Kidney tubule cell (primary cell): Measurements from ENCODE around the gene DES.

Source experiments
- DNase-seq: peaks from one replicate; pipeline ENCODE4 v3.0.0-alpha.2; 2018; ENCODE audit warnings: low spot score

The DES gene

DNA sequence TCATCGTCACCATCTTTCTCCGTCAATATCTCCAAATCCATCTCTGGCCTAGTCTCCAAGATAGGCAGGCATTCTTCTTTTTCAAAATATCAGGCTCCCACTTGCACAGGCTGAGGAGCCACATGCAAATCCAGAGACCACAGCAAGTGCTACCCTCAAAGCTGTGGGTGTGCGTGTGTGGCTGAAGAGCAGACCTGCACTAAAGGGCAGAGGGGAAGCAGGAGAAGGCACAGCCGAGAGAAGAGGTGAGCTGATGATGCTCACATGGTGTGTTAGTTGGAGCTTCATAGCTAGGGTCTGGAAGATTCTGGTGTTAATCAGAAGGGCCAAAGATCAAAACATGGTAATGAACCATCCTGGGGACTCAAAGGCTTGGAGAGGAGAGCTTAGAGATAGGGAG lies 20.3 kb downstream of the DES start:
- DNase-seq: no peak

DNA sequence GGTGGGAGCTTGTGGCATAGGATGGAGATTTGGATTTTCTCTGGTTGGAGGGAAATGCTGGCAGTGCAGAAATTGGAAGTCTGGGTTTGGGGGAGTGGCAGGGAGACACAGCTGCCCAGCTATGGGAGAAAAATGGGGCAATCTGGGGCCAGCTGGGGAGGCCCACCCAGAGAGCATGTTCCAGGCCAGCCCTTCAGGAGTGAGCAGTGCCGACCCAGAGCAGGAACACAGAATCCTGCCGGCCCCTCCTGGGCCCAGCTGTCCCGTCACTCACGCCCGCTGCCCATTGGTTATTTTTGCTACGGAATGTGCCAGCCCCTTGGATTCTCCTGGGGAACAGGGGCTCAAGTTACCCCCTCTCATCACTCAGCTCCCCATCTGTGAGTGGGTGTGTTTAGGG lies 21.3 kb downstream of the DES start:
- DNase-seq: no peak

DNA sequence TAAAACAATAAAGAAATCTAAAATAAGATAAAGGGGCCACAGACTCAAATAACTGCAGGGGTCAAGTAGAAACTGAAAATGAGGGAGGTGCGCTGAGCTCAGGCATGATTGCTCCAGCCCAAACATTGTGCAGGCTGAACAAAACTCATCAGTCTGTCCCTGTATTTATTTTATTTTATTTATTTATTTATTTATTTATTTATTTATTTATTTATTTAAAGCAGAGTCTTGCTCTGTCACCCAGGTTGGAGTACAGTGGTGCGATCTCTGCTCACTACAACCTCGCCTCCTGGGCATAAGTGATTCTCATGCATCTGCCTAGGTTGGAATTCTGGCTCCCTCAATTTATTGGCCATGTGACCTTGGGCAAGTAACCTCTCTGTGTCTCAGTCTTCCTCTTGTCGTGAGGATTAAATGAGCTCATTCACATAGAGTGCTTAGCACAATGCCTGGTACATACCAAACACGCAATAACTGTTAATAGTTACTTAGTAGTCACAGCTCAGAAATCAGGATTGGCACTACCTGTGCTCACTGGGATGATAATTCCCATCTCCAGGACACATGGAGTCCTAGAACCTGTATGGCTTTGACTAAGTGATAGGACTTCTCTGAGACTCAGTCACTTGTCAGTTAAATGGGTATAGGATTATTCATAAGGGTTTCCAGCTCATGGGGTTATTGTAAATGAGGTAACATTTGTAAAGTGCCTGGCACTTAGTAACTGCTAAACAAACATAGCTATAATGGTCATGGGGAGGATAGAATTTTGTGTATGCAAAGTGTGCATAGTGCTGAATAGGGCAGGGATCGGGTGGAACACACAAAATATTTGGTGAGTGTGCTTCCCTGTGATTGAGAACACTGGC lies 22.4 kb downstream of the DES start:
- DNase-seq: peak; percentile 78

DNA sequence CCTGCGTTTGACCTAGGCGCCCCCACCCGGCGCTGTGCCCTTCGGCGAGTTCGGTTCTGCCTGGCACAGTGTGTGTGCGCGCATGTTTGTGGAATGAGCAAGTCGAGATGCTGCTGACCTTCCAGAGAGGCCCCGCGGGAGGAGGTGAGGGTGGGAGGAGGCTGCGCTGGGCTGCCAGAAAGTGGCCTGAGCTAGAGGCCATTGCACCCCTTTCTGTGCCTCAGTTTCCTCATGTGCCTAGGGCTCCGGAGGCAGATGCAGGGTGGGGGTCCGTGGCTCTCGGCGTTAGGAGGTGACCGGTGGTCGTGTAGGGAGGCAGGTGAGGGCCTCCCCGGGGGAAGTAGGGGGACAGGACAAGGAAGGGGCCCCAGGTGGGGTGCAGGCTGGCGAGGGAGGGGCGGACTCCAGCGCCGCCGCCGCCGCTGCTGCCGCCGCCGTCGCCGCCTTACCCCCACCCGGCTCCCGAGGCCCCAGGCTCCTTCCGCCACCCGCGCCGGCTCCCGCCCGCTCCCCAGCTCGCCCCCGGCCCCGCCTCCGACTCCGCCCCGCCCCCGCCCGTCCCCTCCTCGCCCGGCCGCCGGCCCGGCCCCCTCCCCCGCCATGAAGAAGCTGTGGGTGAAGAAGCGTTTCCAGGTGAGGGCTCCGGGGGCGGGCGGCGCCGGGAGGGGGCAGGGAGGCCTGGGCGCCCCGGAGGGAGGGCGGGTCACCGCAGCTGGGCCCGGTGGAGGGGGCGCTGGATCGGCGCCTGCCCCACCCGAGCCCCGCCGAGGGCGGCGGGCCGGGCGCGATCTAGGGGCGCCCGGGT lies 23.5 kb downstream of the DES start:
- DNase-seq: peak; percentile 50

DNA sequence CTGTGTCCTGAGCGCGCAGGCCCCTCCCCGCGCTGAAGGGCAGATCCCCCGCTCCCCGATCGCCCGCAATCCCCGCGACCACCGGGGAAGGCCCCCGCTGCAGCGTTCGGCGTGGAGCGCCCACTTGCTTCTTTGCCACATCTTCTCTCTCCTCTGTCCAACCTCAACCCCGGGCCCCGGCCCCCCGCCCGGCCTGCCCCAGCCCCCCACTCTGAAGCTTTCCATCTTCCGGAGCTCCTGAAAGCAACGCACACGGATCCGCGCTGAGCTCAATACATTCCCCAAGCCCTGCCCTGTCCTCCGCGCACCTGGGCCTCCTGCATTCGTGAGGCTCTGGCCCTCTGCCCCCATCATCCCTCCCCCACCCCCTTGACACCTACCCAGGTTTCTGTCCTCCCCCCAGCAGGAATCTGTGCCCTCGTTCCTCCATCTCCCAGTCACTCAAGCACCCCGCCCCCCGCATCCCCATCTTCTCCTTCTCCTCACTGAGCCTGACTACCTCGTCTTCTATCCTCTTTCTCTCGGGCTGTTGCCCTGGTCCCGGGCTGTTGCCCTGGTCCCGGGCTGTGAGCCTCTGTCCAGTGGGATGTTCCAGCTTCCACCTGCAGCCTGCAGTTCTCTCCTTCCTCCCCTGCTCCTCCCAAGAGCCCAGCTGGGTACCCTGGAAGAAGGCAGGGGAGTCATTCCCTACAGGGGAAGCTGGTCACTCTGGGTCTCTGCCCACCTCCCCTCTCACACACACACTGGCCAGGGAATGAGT lies 24.3 kb downstream of the DES start:
- DNase-seq: no peak

DNA sequence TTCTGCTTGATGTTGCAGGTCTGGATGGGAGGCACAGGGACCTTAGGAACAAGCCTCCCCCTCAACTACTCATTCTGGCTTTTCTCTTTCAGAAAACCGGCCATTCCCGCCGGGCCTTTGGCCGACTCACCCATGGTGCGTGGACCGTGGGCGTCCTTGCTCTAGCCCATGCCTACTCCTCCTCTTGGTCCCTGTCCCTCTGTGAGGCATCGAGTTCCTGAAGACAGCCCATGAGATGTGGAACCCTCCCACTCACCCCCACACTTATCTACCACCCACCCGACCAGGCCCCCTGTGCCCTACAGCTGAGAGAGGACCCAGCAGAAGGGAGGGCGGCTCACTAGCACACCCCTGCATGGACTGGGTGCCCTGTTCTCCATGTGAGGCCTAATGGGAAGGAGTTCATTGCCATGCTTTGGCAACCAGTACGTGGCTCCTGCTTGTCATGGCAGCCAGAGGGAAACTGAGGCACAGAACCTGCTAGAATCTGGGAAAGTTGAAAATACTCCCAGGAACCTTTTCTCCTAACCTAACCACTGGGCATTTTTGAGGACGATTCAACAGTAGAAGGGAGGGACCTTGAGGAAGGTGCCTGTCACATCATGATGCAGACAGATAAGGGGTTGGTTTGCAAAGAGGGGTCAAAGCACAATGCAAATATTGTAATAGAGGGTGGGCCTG lies 25.0 kb downstream of the DES start:
- no peak for DNase-seq

DNA sequence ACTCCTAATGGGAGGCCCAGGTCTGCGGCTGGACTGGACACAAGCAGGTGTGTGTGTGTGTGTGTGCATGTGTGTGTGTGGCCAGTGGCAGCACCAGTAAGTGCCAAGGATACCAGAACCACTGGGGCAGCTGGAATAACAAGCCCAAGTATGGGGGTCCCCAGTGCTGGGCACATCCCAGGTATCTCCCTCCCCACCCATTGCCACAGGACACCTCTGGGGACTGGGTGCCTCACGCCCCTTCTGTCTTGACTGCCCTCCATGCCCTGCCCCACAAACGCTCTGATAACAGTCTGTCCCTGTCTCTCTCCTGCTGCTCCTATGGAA lies 25.5 kb downstream of the DES start:
- DNase-seq: no peak

DNA sequence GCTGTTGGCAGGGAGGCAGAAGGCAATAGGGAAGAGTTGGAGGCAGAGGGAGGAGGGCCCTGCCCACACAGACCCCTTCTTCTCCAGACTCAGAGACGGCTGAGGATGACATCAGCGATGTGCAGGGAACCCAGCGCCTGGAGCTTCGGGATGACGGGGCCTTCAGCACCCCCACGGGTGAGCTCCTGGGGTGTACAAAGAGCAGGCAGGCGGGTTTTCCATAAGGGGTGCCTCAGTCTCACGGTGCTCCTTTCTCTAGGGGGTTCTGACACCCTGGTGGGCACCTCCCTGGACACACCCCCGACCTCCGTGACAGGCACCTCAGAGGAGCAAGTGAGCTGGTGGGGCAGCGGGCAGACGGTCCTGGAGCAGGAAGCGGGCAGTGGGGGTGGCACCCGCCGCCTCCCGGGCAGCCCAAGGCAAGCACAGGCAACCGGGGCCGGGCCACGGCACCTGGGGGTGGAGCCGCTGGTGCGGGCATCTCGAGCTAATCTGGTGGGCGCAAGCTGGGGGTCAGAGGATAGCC lies 26.5 kb downstream of the DES start:
- no peak for DNase-seq

DNA sequence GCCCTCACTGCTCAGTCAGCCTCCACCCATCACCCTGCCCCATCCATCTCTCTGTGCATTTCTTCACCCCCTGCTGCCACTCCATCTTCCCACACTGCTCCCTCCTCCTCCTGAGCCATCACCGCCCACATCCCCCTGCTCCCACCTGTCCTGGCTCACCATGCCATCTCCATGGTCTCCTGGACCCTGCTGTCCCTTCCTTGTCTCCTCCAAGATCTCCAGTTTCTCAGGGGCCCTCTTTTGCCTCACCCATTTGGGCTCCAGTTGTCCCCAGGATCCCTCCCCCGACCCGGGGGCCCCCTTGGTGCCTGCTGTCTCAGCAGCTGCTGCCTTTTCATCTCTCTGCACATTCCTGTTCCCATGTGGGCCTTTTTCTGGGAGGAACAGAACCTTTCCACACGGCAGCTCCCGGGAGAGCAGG lies 27.1 kb downstream of the DES start:
- DNase-seq: no peak

DNA sequence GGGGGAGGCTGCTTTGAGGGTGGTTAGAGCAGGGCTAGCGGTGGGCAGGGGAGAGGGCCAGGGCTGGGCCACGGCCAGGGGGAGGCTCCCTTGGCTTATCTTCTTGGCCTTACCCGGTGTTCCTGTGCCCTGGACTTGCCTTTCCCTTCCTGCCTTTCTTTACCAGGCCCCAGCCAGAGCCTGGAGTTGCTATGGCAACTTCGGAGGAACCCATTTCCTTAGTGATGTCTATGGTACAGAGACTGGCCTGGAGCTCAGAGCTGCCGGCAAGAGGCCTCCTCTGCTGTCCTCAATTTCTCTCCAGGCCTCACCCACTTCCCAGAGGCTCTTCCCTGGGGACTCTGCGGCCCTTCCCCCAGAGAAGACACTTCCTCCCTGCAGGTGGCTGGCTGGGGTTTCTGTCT lies 27.9 kb downstream of the DES start:
- DNase-seq: peak; percentile 45

DNA sequence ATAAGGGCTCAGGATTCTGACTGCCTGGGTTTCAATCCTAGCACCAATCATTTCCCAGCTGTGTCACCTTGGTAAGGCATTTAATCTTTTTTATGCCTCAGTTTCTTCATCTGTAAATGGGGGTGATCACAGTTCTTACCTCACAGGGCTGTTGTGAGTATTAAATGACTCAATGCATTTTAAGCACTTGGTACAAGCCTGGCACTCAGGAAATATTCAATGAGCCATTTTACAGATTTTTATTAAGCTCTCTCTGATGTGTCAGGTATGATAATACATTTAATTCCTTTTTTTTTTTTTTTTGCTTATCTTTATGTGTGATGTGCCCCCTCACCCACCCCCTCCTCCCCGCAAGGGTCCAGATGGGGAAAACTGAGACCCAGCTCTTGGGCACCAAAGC lies 28.5 kb downstream of the DES start:
- no peak for DNase-seq

DNA sequence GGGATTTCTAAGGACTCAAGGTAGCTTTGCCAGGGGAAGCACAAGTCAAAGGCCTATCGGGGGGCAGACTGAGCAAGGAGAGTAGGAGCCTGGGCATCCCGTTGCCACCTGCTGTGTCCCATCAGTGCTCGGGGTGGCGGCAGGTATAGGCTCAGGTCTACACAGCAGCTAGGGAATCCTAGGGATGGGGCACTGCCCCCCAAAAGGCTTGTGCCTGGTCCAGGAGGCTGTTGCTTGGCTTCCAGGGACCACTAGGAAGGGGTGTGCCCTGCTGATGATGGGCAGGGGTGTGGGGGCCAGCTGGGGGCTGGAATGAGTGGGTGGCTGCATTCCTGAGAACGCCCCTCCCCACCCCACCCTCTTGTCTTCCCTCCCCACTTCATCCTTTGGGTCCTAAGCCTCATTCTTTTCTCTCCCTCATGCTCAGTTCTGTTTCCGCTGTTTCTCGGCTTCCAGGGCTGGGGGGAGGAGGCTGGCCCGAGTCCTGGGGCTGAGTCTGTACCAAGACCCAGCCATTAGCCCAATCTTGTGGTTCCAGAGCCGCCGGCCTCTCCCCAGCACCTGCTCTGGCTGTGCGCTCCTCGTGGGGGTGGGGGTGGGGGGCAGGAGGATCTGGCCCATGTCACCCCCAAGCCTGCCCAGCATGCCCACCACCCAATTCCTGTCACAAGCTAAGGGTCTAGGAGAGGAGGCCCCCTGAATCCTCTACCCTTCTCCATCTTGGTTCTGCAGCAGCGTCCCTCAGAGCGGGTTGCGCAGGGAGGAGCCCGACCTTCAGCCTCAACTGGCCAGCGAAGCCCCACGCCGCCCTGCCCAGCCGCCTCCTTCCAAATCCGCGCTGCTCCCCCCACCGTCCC lies 29.3 kb downstream of the DES start:
- DNase-seq: no peak

DNA sequence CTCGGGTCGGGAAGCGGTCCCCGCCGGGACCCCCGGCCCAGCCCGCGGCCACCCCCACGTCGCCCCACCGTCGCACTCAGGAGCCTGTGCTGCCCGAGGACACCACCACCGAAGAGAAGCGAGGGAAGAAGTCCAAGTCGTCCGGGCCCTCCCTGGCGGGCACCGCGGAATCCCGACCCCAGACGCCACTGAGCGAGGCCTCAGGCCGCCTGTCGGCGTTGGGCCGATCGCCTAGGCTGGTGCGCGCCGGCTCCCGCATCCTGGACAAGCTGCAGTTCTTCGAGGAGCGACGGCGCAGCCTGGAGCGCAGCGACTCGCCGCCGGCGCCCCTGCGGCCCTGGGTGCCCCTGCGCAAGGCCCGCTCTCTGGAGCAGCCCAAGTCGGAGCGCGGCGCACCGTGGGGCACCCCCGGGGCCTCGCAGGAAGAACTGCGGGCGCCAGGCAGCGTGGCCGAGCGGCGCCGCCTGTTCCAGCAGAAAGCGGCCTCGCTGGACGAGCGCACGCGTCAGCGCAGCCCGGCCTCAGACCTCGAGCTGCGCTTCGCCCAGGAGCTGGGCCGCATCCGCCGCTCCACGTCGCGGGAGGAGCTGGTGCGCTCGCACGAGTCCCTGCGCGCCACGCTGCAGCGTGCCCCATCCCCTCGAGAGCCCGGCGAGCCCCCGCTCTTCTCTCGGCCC lies 30.1 kb downstream of the DES start:
- DNase-seq: no peak

DNA sequence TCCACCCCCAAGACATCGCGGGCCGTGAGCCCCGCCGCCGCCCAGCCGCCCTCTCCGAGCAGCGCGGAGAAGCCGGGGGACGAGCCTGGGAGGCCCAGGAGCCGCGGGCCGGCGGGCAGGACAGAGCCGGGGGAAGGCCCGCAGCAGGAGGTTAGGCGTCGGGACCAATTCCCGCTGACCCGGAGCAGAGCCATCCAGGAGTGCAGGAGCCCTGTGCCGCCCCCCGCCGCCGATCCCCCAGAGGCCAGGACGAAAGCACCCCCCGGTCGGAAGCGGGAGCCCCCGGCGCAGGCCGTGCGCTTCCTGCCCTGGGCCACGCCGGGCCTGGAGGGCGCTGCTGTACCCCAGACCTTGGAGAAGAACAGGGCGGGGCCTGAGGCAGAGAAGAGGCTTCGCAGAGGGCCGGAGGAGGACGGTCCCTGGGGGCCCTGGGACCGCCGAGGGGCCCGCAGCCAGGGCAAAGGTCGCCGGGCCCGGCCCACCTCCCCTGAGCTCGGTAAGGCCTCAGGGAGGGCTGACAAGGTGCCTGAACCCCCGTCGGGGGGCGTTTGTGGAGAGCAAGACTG lies 30.7 kb downstream of the DES start:
- no peak for DNase-seq

DNA sequence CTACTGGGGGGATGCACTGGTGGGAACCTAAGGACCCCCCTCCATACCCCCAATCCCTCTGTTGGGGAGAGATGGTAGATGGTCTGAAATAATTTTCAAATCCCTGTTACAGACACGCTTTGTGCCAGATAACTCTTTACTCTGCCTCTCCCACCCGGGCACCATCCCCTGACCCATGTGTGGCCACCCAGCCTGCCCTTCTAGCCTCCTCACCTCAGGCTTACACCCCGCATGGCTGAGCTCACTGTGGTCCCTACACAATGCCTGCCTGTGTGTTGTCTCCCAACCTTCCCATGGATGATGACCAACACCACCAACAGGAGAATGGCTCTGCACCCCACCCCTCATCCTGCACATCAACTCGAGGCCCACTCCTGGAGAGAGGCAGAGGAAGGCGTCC lies 31.4 kb downstream of the DES start:
- no peak for DNase-seq

DNA sequence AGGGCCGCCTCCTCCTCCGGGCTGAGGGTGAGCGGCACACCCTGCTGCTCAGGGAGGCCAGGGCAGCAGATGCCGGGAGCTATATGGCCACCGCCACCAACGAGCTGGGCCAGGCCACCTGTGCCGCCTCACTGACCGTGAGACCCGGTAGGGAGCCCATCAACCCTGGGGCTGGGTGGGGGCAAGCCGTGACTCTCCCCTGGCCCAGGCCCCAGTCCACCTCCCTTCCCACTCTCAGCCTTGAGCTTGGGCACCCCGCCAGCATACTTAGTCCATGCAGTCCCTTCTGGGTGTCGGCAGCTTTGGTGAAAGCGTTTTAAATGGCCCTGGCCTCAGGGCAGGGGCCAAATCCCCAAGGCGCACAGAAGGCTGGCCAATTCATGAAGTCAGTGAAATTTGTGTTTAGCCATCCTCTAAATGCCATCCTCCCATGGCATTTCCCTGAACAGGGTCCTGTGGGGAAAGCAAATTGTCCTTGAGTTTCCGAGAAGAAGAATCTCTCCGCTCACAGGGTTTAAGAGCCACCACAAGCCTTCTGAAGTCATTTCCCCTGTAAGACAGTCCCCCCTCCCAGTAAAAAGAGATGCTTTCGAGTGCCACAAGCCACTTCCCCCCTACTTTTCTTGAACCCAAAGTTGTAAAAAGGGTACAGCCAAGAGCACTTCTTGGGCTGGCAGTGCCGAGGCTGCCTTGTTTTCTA lies 33.6 kb downstream of the DES start:
- DNase-seq: no peak

DNA sequence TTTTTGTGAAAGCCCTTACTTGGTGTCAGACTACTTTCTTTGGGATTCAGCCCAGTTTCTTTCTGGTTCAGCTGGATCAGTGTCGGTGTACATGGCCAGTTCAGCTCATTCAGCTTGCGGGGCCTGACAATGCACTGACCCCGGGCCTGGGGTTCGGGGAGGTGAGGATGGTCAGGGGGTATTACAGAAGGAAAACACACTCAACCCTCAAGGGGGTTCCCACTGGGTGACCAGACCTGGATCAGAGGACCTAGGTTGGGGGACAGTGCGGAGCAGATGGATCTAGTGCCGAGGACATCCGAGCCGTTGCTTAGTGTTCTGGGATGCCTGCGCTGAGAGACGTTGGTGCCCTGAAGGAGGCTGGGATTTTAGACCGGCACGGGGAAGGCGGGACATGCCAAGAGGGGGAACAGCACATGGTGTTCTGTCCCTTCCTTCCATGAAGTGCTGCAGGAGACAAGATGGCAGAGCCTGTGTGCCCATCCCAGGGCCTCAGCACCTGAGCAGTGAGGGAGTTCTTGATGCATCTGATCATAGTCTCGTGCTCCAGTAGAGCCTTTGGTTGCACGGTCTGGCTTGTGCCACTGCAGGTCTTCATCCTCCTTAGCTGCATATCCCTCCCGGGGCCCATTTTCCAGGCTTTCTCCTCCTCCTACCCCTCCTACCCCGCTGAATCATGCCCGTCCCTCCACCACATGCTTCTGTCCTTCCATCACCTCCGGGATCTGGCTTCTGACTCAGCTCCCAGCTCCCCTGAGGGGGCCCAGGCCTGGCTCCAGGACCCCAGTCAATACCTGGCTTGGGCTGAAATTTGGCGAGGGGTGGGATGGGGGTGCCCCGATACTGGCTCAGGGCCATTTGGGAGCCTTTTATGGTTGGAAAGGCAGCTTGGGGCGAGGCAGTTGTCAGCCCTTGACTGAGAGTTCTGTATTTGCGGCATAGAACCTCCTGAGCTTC lies 34.5 kb downstream of the DES start:
- DNase-seq: peak; percentile 93
